ENCODE data around the gene INTS15. TPM values are rescaled to one million over a fixed set of nuclear protein-coding genes. Genes with fewer than 3 reads are reported as not detected.
A peak's percentile ranks its signal among the peaks of the same experiment; 100 is the strongest.
"Not testable (repeated sequence)": the region's sequence is repeated elsewhere in the genome, so short reads cannot be mapped to it uniquely, and the experiment has no call there.

Gene INTS15
- total RNA-seq, 1 donor from 2014 or later = 36.0 TPM

DNA sequence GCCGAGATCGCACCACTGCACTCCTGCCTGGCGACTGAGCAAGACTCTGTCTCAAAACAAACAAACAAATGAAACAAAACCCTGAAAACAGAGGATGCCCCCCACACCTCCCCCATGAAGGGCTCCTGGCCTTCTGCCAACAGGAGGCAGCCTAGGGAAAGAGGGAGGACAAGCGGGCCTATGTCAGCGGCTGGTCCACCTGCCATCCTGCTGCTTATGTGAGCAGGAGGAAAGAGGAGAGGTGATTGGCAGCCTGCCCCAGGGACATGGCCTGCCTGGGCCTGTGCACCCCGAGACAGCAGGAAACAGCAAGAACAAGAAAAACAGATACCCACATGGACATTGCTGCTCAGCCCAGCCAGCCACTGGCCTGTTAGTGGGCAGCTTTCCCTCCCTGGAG is 38.2 kb downstream of the INTS15 start:
- H3K4me3 ChIP-seq (ENCODE audit: low read depth, low read length) = no peak overlapping the region
- H3K36me3 ChIP-seq (ENCODE audit: control insufficient read depth, insufficient read depth, low read length) = no peaks in the 10 kb centered on the region
- no peak for DNase-seq (ENCODE audit: low read depth)
- no peaks in the 10 kb centered on the region for H3K27me3 ChIP-seq (ENCODE audit: control insufficient read depth, insufficient read depth, low read length)
- TF ChIP-seq, protein P1, sequence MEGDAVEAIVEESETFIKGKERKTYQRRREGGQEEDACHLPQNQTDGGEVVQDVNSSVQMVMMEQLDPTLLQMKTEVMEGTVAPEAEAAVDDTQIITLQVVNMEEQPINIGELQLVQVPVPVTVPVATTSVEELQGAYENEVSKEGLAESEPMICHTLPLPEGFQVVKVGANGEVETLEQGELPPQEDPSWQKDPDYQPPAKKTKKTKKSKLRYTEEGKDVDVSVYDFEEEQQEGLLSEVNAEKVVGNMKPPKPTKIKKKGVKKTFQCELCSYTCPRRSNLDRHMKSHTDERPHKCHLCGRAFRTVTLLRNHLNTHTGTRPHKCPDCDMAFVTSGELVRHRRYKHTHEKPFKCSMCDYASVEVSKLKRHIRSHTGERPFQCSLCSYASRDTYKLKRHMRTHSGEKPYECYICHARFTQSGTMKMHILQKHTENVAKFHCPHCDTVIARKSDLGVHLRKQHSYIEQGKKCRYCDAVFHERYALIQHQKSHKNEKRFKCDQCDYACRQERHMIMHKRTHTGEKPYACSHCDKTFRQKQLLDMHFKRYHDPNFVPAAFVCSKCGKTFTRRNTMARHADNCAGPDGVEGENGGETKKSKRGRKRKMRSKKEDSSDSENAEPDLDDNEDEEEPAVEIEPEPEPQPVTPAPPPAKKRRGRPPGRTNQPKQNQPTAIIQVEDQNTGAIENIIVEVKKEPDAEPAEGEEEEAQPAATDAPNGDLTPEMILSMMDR (IDR thresholded peaks at IDR 0.05; ENCODE audit: insufficient read depth, low read length, poor library complexity, severe bottlenecking) = no peak

DNA sequence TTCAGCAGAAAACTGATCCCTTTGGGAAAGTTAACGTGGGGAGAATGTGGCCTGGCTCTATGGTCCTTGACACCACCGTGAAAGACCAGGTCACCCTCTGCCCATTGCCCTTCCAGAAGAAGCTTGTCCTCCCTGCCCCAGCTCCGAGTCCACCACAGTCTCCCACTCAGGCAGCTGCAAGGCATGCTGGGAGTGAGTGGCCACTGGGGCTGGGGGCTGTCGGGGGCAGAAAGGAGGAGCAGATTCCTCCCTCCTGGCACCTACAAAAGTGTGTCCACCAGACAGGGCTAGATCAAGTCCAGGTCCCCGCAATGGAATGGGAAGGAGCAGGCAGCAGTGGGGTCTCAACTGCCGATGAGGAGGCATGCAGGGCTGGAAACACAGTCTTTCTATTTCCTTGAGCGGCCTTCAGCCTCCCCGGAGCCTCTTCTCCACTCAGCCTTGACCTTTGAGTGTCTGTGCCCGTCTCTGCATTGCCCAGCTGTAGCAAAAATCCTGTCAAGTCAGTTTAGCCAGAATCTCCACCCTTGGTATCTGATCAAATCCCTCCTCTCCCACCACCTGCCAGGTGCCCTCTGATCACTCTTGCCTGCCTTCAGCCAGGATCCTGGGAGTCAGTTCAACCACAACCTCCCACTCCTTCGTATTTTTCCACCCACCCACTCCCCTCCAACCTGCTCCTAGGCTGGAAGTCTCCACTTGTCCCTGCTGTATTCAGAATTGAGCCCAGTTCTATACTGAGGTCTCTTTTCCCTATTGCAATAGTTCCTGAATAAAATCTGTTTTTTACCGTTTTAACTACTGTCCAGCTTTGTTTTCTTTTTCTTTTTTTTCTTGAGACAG is 40.4 kb downstream of the INTS15 start:
- Histone ChIP-seq H3K36me3 (ENCODE audit: control insufficient read depth, insufficient read depth, low read length) (no peaks in the 10 kb centered on the region), H3K4me3 (ENCODE audit: low read depth, low read length) (no peak overlapping the region), H3K27me3 (ENCODE audit: control insufficient read depth, insufficient read depth, low read length) (no peaks in the 10 kb centered on the region)
- TF ChIP-seq, protein P1 (IDR thresholded peaks at IDR 0.05; ENCODE audit: insufficient read depth, low read length, poor library complexity, severe bottlenecking) = no peak
- DNase-seq (ENCODE audit: low read depth) = no peak

DNA sequence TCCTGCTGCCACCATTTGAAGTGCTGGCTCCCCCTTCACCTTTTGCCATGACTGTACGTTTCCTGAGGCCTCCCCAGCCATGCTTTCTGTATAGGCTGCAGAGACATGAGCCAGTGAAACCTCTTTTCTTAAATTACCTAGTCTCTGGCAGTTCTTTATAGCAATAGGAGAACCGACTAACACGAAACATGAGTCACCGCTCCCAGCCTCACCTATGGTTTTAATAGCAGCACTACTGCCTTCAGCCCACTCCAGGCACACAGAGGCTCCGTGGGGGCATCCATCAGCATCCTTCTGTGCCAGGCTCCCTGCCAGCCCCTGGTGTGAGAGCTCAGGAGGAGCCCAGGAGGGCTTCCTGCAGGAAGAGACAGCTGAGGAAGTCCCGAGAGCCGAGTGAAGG is 41.8 kb downstream of the INTS15 start:
- DNase-seq (ENCODE audit: low read depth) = no peak
- no peaks in the 10 kb centered on the region for H3K36me3 ChIP-seq (ENCODE audit: control insufficient read depth, insufficient read depth, low read length)
- no peaks in the 10 kb centered on the region for H3K27me3 ChIP-seq (ENCODE audit: control insufficient read depth, insufficient read depth, low read length)
- H3K4me3 ChIP-seq (ENCODE audit: low read depth, low read length) = no peak overlapping the region
- TF ChIP-seq, protein P1 (IDR thresholded peaks at IDR 0.05; ENCODE audit: insufficient read depth, low read length, poor library complexity, severe bottlenecking) = no peak

DNA sequence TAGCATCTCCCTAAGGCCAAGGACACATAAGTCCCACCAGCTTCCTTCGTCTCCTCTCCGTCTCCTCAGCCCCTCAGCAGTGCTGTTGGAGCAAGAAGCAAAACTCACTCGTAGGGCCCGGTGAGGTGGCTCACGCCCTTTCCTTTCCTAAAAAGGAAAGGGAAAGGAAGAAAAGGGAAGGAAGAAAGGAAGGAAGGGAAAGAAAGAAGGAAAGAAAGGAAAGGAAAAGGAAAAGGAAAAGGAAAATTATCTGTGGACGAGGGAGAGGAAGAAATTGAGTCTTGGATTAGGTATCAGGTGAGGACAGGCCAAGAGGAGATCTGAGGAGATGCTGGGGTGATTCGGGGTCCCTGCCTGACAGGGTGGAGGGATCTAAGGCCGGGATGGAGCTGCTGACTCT is 44.2 kb downstream of the INTS15 start:
- no peaks in the 10 kb centered on the region for H3K36me3 ChIP-seq (ENCODE audit: control insufficient read depth, insufficient read depth, low read length)
- TF ChIP-seq, protein P1 (IDR thresholded peaks at IDR 0.05; ENCODE audit: insufficient read depth, low read length, poor library complexity, severe bottlenecking) = no peak
- H3K4me3 ChIP-seq (ENCODE audit: low read depth, low read length) = no peak overlapping the region
- no peak for DNase-seq (ENCODE audit: low read depth)
- H3K27me3 ChIP-seq (ENCODE audit: control insufficient read depth, insufficient read depth, low read length) = no peaks in the 10 kb centered on the region

DNA sequence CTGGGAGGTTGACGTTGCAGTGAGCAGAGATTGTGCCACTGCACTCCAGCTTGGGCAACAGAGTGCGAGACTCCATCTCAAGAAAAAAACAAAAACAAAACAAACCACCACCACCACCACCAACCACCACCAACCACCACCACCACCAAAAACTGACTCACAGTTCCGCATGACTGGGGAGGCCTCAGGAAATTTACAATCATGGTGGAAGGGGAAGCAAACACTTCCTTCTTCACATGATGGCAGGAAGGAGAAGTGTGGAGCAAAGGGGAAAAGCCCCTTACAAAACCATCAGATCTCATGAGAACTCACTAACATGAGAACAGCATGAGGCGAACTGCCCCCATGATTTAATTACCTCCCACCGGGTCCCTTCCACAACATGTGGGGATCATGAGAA is 45.1 kb downstream of the INTS15 start:
- not testable (repeated sequence) for H3K4me3 ChIP-seq (ENCODE audit: low read depth, low read length); H3K27me3 ChIP-seq (ENCODE audit: control insufficient read depth, insufficient read depth, low read length); H3K36me3 ChIP-seq (ENCODE audit: control insufficient read depth, insufficient read depth, low read length); DNase-seq (ENCODE audit: low read depth)

DNA sequence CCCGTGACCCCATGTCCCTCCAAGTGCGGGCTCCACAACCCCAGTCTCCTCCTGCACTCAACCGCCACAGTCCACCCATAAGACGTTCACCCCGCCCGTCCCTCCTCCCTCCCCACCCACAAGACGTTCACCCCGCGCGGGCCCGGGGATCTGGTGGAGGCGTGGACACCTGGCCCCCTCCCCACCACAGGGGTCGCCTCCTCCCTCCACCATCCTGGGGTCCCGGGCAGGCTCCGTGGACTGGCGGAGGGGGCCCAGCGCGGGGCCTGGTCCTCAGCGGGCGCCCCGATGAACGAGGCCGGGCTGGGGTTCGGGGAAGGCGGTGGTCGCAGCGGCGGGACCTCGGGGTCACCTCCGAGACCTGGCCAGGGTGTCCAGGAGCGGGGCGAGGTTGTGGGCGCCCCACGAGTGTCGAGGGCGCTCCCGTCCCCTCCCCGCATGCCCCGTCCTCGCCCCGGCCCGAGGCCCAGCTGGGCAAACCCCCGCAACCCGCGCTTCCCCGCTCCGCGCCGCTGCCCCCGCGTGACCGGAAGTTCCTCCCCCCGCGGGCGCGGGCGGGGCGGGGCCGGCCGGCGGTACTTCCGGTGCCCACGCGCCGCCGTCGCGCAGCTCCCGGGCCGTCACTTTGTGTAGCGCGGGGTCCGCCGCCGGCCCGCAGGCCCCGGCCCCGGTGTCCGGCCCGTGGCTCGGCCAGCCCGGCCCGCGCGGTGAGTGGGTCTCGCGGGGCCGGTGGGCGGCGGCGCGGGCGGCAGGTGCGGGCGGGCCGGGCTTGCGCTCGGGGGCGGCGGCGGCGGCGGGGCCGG is 47.1 kb downstream of the INTS15 start, which contains the start of gene ZNF316:
ZNF316 (plus strand) TSS at position 578 of the 803 bp plus-strand sequence. CDS start 5,092 bp downstream, outside the sequence.
- DNase-seq (ENCODE audit: low read depth) = no peak
- peak within 1 kb of the TSS; percentile 87 for H3K4me3 ChIP-seq (ENCODE audit: low read depth, low read length)
- H3K27me3 ChIP-seq (ENCODE audit: control insufficient read depth, insufficient read depth, low read length) = no peaks in the 10 kb centered on the region
- TF ChIP-seq, protein P1 (IDR thresholded peaks at IDR 0.05; ENCODE audit: insufficient read depth, low read length, poor library complexity, severe bottlenecking) = no peak
- H3K36me3 ChIP-seq (ENCODE audit: control insufficient read depth, insufficient read depth, low read length) = no peaks in the 10 kb centered on the region
